Esophagus mucosa (tissue), 1 donor: ENCODE data around the gene LRRC52. TPM values are rescaled to one million over a fixed set of nuclear protein-coding genes. Genes with fewer than 3 reads are reported as not detected.

Experiments used
- ATAC-seq: fragments of 200-7000 bp; cut with Tn5 transposase; one replicate; pipeline ENCODE4 v1.9.1; 2020
- total RNA-seq: library from RNA; stranded (reverse); gene quantifications from one replicate; pipeline ENCODE4 v1.2.4, GENCODE V29; 2023
- donor health status: DM: yes; HTN: yes; CAD: no.

LRRC52 gene
- total RNA-seq, 1 donor from 2014 or later, result not detected

GRCh38 chr1:165537356-165538109, 6.3 kb upstream of the LRRC52 start:
- ATAC-seq, result no peak

GRCh38 chr1:165539306-165539705, 4.5 kb upstream of the LRRC52 start:
- ATAC-seq, result peak; percentile 50

GRCh38 chr1:165539908-165540307, 3.9 kb upstream of the LRRC52 start:
- no peak for ATAC-seq

- ATAC-seq, result no peak
These were observed 1.7 kb upstream of the LRRC52 start for GRCh38 chr1:165542015-165542631.

- no peak for ATAC-seq
These were observed 1.2 kb upstream of the LRRC52 start for GRCh38 chr1:165542647-165543046.

- ATAC-seq, result no peak
These were observed 1.2 kb downstream of the LRRC52 start for GRCh38 chr1:165544996-165545395.

GRCh38 chr1:165545974-165546373, 2.2 kb downstream of the LRRC52 start:
- no peak for ATAC-seq

- ATAC-seq, result no peak
These were observed 6.2 kb downstream of the LRRC52 start for GRCh38 chr1:165549973-165550372.

GRCh38 chr1:165551469-165551868, 7.7 kb downstream of the LRRC52 start:
- ATAC-seq, result no peak

GRCh38 chr1:165560883-165561656, 17.3 kb downstream of the LRRC52 start:
- ATAC-seq, result no peak

GRCh38 chr1:165562571-165562970, 18.8 kb downstream of the LRRC52 start:
- no peak for ATAC-seq

- no peak for ATAC-seq
These were observed 19.8 kb downstream of the LRRC52 start for GRCh38 chr1:165563551-165563950.

- no peak for ATAC-seq
These were observed 20.8 kb downstream of the LRRC52 start for GRCh38 chr1:165564561-165564960.

GRCh38 chr1:165565751-165566490, 22.1 kb downstream of the LRRC52 start:
- no peak for ATAC-seq

- no peak for ATAC-seq
These were observed 26.3 kb downstream of the LRRC52 start for GRCh38 chr1:165570078-165570477.

- ATAC-seq, result no peak
These were observed 30.0 kb downstream of the LRRC52 start for GRCh38 chr1:165573787-165574186.

GRCh38 chr1:165574295-165574694, 30.5 kb downstream of the LRRC52 start:
- no peak for ATAC-seq

- no peak for ATAC-seq
These were observed 31.8 kb downstream of the LRRC52 start for GRCh38 chr1:165575468-165576099.

- ATAC-seq, result no peak
These were observed 32.7 kb downstream of the LRRC52 start for GRCh38 chr1:165576536-165576935.

GRCh38 chr1:165577707-165578106, 33.9 kb downstream of the LRRC52 start:
- ATAC-seq, result no peak

- peak; percentile 69 for ATAC-seq
These were observed 37.4 kb downstream of the LRRC52 start for GRCh38 chr1:165580931-165581871.
